Activated B cell treated with CpG ODN at 0.5 μM for 24 hours (primary cell): ENCODE measurements around the gene TSSK6. TPM values are rescaled to one million over a fixed set of nuclear protein-coding genes. Genes with fewer than 3 reads are reported as not detected.

Source experiments
- ATAC-seq: fragments of 200-7000 bp; cut with Tn5 transposase; one replicate; pipeline ENCODE4 v1.10.0; 2021; ENCODE audit warnings: low read depth, mild to moderate bottlenecking, moderate library complexity
- CTCF ChIA-PET: fragments of 350-600 bp; sonication (Branson Sonifier 250); formaldehyde crosslinking; loops from one replicate; lab custom pipeline; 2021; ENCODE audit warnings: antibody characterized with exemption; lab: Charles Lee
- POLR2A ChIA-PET: fragments of 350-600 bp; sonication (Branson Sonifier 250); formaldehyde crosslinking; loops from one replicate; lab custom pipeline; 2021; ENCODE audit warnings: antibody characterized with exemption; lab: Charles Lee
- DNase-seq: peaks from one replicate; pipeline ENCODE4 v3.0.0; 2022
- H3K27ac Mint-ChIP-seq: one replicate; pipeline ENCODE4 v1.8.0; 2020; ENCODE audit warnings: mixed read lengths
- H3K27me3 Mint-ChIP-seq: one replicate; pipeline ENCODE4 v1.8.0; 2021; ENCODE audit warnings: mixed read lengths
- H3K36me3 Mint-ChIP-seq: one replicate; pipeline ENCODE4 v1.8.0; 2021; ENCODE audit warnings: low read depth, mixed read lengths
- H3K4me1 Mint-ChIP-seq: one replicate; pipeline ENCODE4 v1.8.0; 2021; ENCODE audit warnings: mixed read lengths
- H3K4me3 Mint-ChIP-seq: one replicate; pipeline ENCODE4 v1.8.0; 2020; ENCODE audit warnings: mild to moderate bottlenecking, mixed read lengths
- H3K9me3 Mint-ChIP-seq: one replicate; pipeline ENCODE4 v1.8.0; 2020; ENCODE audit warnings: mixed read lengths
- CTCF ChIP-seq: fragments of 200-600 bp; IDR thresholded peaks from one replicate; pipeline ENCODE4 v1.8.0; 2022; ENCODE audit warnings: antibody characterized with exemption, mild to moderate bottlenecking
- intact Hi-C: fragments of 100-400 bp; cut with micrococcal nuclease; formaldehyde crosslinking; loops from one replicate; pipeline ENCODE4 v1.15.1; 2024
- total RNA-seq: library from RNA; stranded (reverse); gene quantifications from 2 replicates; pipeline ENCODE4 v1.2.3, GENCODE V29; 2022

The TSSK6 gene
- total RNA-seq, 1 donor from 2014 or later = 4.3 TPM

- Mint-ChIP-seq H3K27me3 (no peaks in the 10 kb centered on the region), H3K27ac (no peak overlapping the region), H3K36me3 (peaks cover 50% of the 10 kb centered on the region), H3K9me3 (no peaks in the 10 kb centered on the region), H3K4me3 (no peak overlapping the region), H3K4me1 (no peaks in the 10 kb centered on the region)
- DNase-seq (no peak), ATAC-seq (no peak)
- intact Hi-C loops = no loop called here
- TF ChIP-seq CTCF = no peak
- CTCF ChIA-PET = interaction anchor here (1.0 to 1.7 kb wide), 3 partner anchors 16 to 140 kb away, joined by 3 to 6 read pairs (median 4); no protein-coding TSS in a partner anchor
- POLR2A ChIA-PET = interaction anchor here (0.8 kb wide), 1 partner anchor 122 kb away, joined by 3 read pairs; no protein-coding TSS in a partner anchor
Measured at GRCh38 chr19:19507354-19507753, 8.0 kb downstream of the TSSK6 start.

GRCh38 chr19:19506592-19506991 lies 8.8 kb downstream of the TSSK6 start:
- Mint-ChIP-seq H3K27me3 (no peaks in the 10 kb centered on the region), H3K27ac (no peak overlapping the region), H3K36me3 (peaks cover 58% of the 10 kb centered on the region), H3K4me1 (no peaks in the 10 kb centered on the region), H3K4me3 (no peak overlapping the region), H3K9me3 (no peaks in the 10 kb centered on the region)
- DNase-seq = no peak
- TF ChIP-seq CTCF = no peak
- ChIA-PET CTCF (no interaction called here), POLR2A (no interaction called here)
- intact Hi-C loops = no loop called here
- no peak for ATAC-seq

GRCh38 chr19:19505669-19506326 lies 9.6 kb downstream of the TSSK6 start:
- Mint-ChIP-seq H3K36me3 (peaks cover 65% of the 10 kb centered on the region), H3K4me1 (no peaks in the 10 kb centered on the region), H3K27ac (no peak overlapping the region), H3K27me3 (no peaks in the 10 kb centered on the region), H3K9me3 (no peaks in the 10 kb centered on the region), H3K4me3 (no peak overlapping the region)
- ATAC-seq (no peak), DNase-seq (no peak)
- POLR2A ChIA-PET = no interaction called here
- no peak for TF ChIP-seq CTCF
- CTCF ChIA-PET = no interaction called here
- intact Hi-C loops = no loop called here

- ChIA-PET CTCF (no interaction called here), POLR2A (interaction anchor here (1.1 kb wide), 1 partner anchor 11 kb away, joined by 5 read pairs; the partner anchor contains the start of genes NDUFA13 and TSSK6)
- intact Hi-C loops = no loop called here
Measured at GRCh38 chr19:19504754-19505668, 10.3 kb downstream of the TSSK6 start.

More at GRCh38 chr19:19504754-19505668, 10.3 kb downstream of the TSSK6 start:
- ATAC-seq (no peak), DNase-seq (no peak)
- Mint-ChIP-seq H3K9me3 (no peaks in the 10 kb centered on the region), H3K4me3 (no peak overlapping the region), H3K27ac (no peak overlapping the region), H3K27me3 (no peaks in the 10 kb centered on the region), H3K36me3 (peaks cover 73% of the 10 kb centered on the region), H3K4me1 (no peaks in the 10 kb centered on the region)
- no peak for TF ChIP-seq CTCF
